Measurements from ENCODE around the gene FYN. TPM values are rescaled to one million over a fixed set of nuclear protein-coding genes. Genes with fewer than 3 reads are reported as not detected.

Gene FYN
- total RNA-seq, 1 donor from 2014 or later: 525 TPM

GRCh38 chr6:111819458-111819857 lies 53.8 kb downstream of the FYN start:
- H3K27me3 Mint-ChIP-seq (ENCODE audit: unreplicated experiment): peaks cover 7% of the 10 kb centered on the region
- TF ChIP-seq CTCF (IDR thresholded peaks at IDR 0.05; ENCODE audit: partially characterized antibody, unreplicated experiment): no peak
- H3K27ac Mint-ChIP-seq (ENCODE audit: unreplicated experiment): no peak overlapping the region
- DNase-seq: no peak
- H3K9me3 Mint-ChIP-seq (ENCODE audit: unreplicated experiment): peaks cover 4% of the 10 kb centered on the region
- no peaks in the 10 kb centered on the region for H3K36me3 Mint-ChIP-seq (ENCODE audit: unreplicated experiment)
- H3K4me1 Mint-ChIP-seq (ENCODE audit: low read depth, unreplicated experiment): peaks cover 36% of the 10 kb centered on the region
- H3K4me3 Mint-ChIP-seq (ENCODE audit: unreplicated experiment): no peak overlapping the region

GRCh38 chr6:111818539-111819226 lies 54.6 kb downstream of the FYN start:
- Mint-ChIP-seq H3K27ac (ENCODE audit: unreplicated experiment) (peak overlapping the region; percentile 85), H3K27me3 (ENCODE audit: unreplicated experiment) (peaks cover 7% of the 10 kb centered on the region), H3K9me3 (ENCODE audit: unreplicated experiment) (peaks cover 4% of the 10 kb centered on the region), H3K4me3 (ENCODE audit: unreplicated experiment) (peak overlapping the region; percentile 19), H3K36me3 (ENCODE audit: unreplicated experiment) (no peaks in the 10 kb centered on the region), H3K4me1 (ENCODE audit: low read depth, unreplicated experiment) (peaks cover 39% of the 10 kb centered on the region)
- no peak for TF ChIP-seq CTCF (IDR thresholded peaks at IDR 0.05; ENCODE audit: partially characterized antibody, unreplicated experiment)
- DNase-seq: no peak

- no peak for DNase-seq
- no peak for TF ChIP-seq CTCF (IDR thresholded peaks at IDR 0.05; ENCODE audit: partially characterized antibody, unreplicated experiment)
- H3K4me3 Mint-ChIP-seq (ENCODE audit: unreplicated experiment): peak overlapping the region; percentile 33
- peaks cover 48% of the 10 kb centered on the region for H3K4me1 Mint-ChIP-seq (ENCODE audit: low read depth, unreplicated experiment)
- H3K27ac Mint-ChIP-seq (ENCODE audit: unreplicated experiment): peak overlapping the region; percentile 71
- H3K36me3 Mint-ChIP-seq (ENCODE audit: unreplicated experiment): no peaks in the 10 kb centered on the region
- H3K9me3 Mint-ChIP-seq (ENCODE audit: unreplicated experiment): peaks cover 2% of the 10 kb centered on the region
- H3K27me3 Mint-ChIP-seq (ENCODE audit: unreplicated experiment): peaks cover 5% of the 10 kb centered on the region
These were observed 55.7 kb downstream of the FYN start for GRCh38 chr6:111817451-111818120.

GRCh38 chr6:111813677-111814310 lies 59.5 kb downstream of the FYN start:
- peaks cover 13% of the 10 kb centered on the region for H3K9me3 Mint-ChIP-seq (ENCODE audit: unreplicated experiment)
- H3K27ac Mint-ChIP-seq (ENCODE audit: unreplicated experiment): peak overlapping the region; percentile 74
- peak overlapping the region; percentile 65 for H3K4me3 Mint-ChIP-seq (ENCODE audit: unreplicated experiment)
- peaks cover 73% of the 10 kb centered on the region for H3K4me1 Mint-ChIP-seq (ENCODE audit: low read depth, unreplicated experiment)
- no peak for TF ChIP-seq CTCF (IDR thresholded peaks at IDR 0.05; ENCODE audit: partially characterized antibody, unreplicated experiment)
- DNase-seq: no peak
- H3K36me3 Mint-ChIP-seq (ENCODE audit: unreplicated experiment): no peaks in the 10 kb centered on the region
- H3K27me3 Mint-ChIP-seq (ENCODE audit: unreplicated experiment): peaks cover 8% of the 10 kb centered on the region

- no peak overlapping the region for H3K4me3 Mint-ChIP-seq (ENCODE audit: unreplicated experiment)
- H3K36me3 Mint-ChIP-seq (ENCODE audit: unreplicated experiment): no peaks in the 10 kb centered on the region
- peaks cover 7% of the 10 kb centered on the region for H3K27me3 Mint-ChIP-seq (ENCODE audit: unreplicated experiment)
- H3K4me1 Mint-ChIP-seq (ENCODE audit: low read depth, unreplicated experiment): peaks cover 74% of the 10 kb centered on the region
- H3K27ac Mint-ChIP-seq (ENCODE audit: unreplicated experiment): peak overlapping the region; percentile 74
- no peak for DNase-seq
- TF ChIP-seq CTCF (IDR thresholded peaks at IDR 0.05; ENCODE audit: partially characterized antibody, unreplicated experiment): no peak
- peaks cover 16% of the 10 kb centered on the region for H3K9me3 Mint-ChIP-seq (ENCODE audit: unreplicated experiment)
These were observed 60.0 kb downstream of the FYN start for GRCh38 chr6:111813237-111813636.
